Esophagus muscularis mucosa (tissue), 4 donors: ENCODE data around the gene XAB2. TPM values are rescaled to one million over a fixed set of nuclear protein-coding genes. Genes with fewer than 3 reads are reported as not detected.
"Not testable (repeated sequence)": the region's sequence is repeated elsewhere in the genome, so short reads cannot be mapped to it uniquely, and the experiment has no call there.

Experiments
- DNase-seq: peaks from one replicate; pipeline ENCODE4 v3.0.0-alpha.2; 2017; ENCODE audit errors: extremely low spot score
- H3K27ac ChIP-seq, 4 donors: fragments of 200-600 bp; sonication (generic); replicated peaks in 1 of 4; 1 replicate in 3 of 4; 2 replicates in 1 of 4; pipeline ENCODE4 v1.5.1; 2016 to 2019; ENCODE audit warnings: mild to moderate bottlenecking in 1 of 4
- H3K27me3 ChIP-seq, 4 donors: fragments of 200-600 bp; sonication (generic); one replicate each; pipeline versions ENCODE4 v1.5.1 to v1.6.0; 2016 to 2019
- H3K36me3 ChIP-seq, 4 donors: fragments of 200-600 bp; sonication (generic); one replicate each; pipeline ENCODE4 v1.5.1; 2016 to 2019
- H3K4me1 ChIP-seq, 4 donors: fragments of 200-600 bp; sonication (generic); one replicate each; pipeline ENCODE4 v1.5.1; 2016 to 2019
- H3K4me3 ChIP-seq, 4 donors: fragments of 200-600 bp; sonication (generic); 1 replicate in 2 of 4; 2 replicates in 2 of 4; pipeline ENCODE4 v1.5.1; 2016 to 2019; ENCODE audit warnings: mild to moderate bottlenecking in 4 of 4, moderate library complexity in 1 of 4
- H3K9me3 ChIP-seq, 4 donors: fragments of 200-600 bp; sonication (generic); 1 replicate in 3 of 4; 2 replicates in 1 of 4; pipeline ENCODE4 v1.5.1; 2016 to 2019
- EP300 ChIP-seq: sonication (generic); formaldehyde crosslinking; IDR thresholded peaks from one replicate; pipeline ENCODE4 v1.6.1; 2017; ENCODE audit warnings: antibody characterized with exemption
- POLR2A ChIP-seq: fragments of 450-650 bp; IDR thresholded peaks from one replicate; pipeline ENCODE4 v1.6.1; 2017; ENCODE audit warnings: antibody characterized with exemption, moderate library complexity, mild to moderate bottlenecking, low read depth
- POLR2AphosphoS5 ChIP-seq, 2 donors: sonication (generic); formaldehyde crosslinking; IDR thresholded peaks; one replicate each; pipeline ENCODE4 v1.6.1; 2017; ENCODE audit warnings: antibody characterized with exemption in 2 of 2
- WGBS: methylation state at CpG from one replicate; pipeline ENCODE4 v1.1.5; 2018; 5-methylcytosine and 5-hydroxymethylcytosine counted together
- intact Hi-C: fragments of 100-400 bp; cut with DNase I; formaldehyde crosslinking; loops from one replicate; pipeline ENCODE4 v1.15.1; 2023
- total RNA-seq, 4 donors: library from RNA; depleted of rRNA; stranded (reverse); fragments of >200 nt; gene quantifications; one replicate each; pipeline versions ENCODE4 v1.1.0 to v1.2.1, GENCODE V29; 2016
- TF ChIP-seq, protein P1 (sequence below), 3 experiments: fragments of 200-600 bp in 2 of 3; fragments of 450-650 bp in 1 of 3; sonication (generic) in 2 of 3; IDR thresholded peaks; one replicate each; pipeline ENCODE4 v1.5.1; 2017 to 2019; ENCODE audit warnings: antibody characterized with exemption in 3 of 3, mild to moderate bottlenecking in 2 of 3, moderate library complexity in 1 of 3

The XAB2 gene
- total RNA-seq, 4 donors from 2014 or later: 32.0 to 56.2 (median 44.5) TPM

DNA sequence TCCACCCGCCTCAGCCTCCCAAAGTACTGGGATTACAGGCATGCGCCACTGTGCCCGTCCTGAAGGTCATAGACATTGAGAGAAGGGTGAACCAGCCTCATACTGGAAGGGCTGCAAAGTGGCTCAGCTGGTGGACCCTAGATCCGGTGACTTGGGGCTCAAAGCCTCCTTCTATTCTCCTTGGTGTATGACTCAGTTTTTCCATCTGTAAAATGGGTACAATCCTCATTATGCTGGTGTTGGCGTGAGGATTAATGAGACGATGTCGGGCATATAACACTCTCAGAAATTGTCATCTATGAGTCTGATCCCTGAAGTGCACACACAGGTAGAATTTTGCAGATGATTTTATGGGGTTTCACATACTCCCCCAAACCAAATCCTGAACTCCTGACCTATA lies 39.5 kb downstream of the XAB2 start:
- no peaks in the 10 kb centered on the region for H3K36me3 ChIP-seq
- intact Hi-C loops: no loop called here
- H3K4me1 ChIP-seq: no peaks in the 10 kb centered on the region
- H3K27me3 ChIP-seq: peaks cover 0 to 45% (median 0%) of the 10 kb centered on the region in 4 donors
- no peak for TF ChIP-seq POLR2AphosphoS5 (IDR thresholded peaks at IDR 0.05)
- no peak for TF ChIP-seq POLR2A
- TF ChIP-seq, protein P1, sequence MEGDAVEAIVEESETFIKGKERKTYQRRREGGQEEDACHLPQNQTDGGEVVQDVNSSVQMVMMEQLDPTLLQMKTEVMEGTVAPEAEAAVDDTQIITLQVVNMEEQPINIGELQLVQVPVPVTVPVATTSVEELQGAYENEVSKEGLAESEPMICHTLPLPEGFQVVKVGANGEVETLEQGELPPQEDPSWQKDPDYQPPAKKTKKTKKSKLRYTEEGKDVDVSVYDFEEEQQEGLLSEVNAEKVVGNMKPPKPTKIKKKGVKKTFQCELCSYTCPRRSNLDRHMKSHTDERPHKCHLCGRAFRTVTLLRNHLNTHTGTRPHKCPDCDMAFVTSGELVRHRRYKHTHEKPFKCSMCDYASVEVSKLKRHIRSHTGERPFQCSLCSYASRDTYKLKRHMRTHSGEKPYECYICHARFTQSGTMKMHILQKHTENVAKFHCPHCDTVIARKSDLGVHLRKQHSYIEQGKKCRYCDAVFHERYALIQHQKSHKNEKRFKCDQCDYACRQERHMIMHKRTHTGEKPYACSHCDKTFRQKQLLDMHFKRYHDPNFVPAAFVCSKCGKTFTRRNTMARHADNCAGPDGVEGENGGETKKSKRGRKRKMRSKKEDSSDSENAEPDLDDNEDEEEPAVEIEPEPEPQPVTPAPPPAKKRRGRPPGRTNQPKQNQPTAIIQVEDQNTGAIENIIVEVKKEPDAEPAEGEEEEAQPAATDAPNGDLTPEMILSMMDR (IDR thresholded peaks at IDR 0.05): no peak
- no peak for TF ChIP-seq EP300
- 89% methylated on average over 6 of the region's 7 CpGs for WGBS
- DNase-seq: no peak
- H3K4me3 ChIP-seq: no peak overlapping the region
- H3K9me3 ChIP-seq: no peaks in the 10 kb centered on the region
- H3K27ac ChIP-seq: no peak overlapping the region

DNA sequence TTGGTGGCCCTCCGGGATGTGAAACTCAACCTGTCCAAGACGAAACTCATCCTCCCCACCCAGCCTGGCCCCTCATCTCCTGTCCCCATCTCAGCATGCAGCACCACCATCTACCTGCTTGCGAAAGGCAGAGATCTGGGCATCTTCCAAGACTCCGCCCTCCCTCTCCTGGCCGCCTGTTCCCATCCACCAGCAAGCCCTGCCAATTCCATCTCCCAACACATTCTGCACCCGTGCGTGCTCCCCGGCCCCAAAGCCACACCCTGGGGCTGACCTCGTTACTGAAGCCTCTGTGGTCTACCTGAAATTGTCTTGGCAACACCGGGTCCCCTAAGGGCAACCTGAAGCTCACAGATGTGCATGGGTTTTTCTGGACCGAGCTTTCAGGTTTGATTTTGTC lies 46.9 kb downstream of the XAB2 start:
- Histone ChIP-seq H3K9me3 (no peaks in the 10 kb centered on the region), H3K36me3 (no peaks in the 10 kb centered on the region), H3K27ac (no peak overlapping the region), H3K27me3 (no peaks in the 10 kb centered on the region), H3K4me1 (no peaks in the 10 kb centered on the region), H3K4me3 (no peak overlapping the region)
- intact Hi-C loops: no loop called here
- TF ChIP-seq POLR2A (no peak), EP300 (no peak), POLR2AphosphoS5 (IDR thresholded peaks at IDR 0.05) (no peak)
- TF ChIP-seq, protein P1 (IDR thresholded peaks at IDR 0.05): no peak
- 50% methylated on average over 11 of the region's 11 CpGs for WGBS
- no peak for DNase-seq

DNA sequence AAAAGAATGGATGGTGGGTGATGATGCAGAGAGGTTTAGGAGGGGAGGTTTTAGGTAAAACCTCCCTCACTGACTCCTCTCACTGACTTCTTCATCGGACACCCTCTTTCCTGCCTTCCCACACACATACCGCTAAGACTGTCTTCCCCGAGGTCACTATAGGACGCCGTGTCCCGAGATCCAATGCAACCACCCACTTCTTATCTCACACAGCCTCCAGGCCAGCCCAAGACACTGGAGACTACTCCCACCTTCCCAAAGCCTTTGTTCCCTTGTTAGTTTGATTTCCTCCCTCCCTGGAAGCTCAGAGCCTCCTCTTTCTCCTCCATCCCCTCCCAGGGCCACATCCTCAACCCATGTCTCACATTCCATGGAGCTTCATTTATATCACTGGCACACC lies 50.2 kb downstream of the XAB2 start:
- 75% methylated on average over 6 of the region's 6 CpGs for WGBS
- TF ChIP-seq POLR2AphosphoS5 (IDR thresholded peaks at IDR 0.05) (no peak), POLR2A (no peak), EP300 (no peak)
- TF ChIP-seq, protein P1 (IDR thresholded peaks at IDR 0.05): no peak
- intact Hi-C loops: no loop called here

DNA sequence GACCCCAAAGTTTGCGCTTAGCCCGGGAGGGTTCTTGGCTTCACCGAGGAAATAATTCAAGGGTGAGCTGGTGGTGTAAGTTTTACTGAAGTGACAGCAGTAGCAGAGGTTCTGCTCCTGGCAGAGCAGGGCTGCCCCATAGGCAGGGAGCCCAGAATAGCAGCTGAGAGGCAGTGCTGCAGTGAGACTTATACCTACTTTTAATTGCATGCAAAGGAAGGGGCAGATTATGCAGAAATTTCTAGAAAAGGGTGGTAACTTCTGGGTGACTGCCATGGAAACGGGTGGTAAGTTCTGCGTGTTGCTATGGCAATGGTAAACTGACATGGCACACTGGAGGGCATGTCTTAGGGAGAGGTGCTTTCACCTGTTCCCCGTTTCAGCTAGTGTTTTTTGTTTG lies 51.2 kb downstream of the XAB2 start:
- DNase-seq: no peak
- Histone ChIP-seq H3K27ac (no peak overlapping the region), H3K4me1 (no peaks in the 10 kb centered on the region), H3K27me3 (no peaks in the 10 kb centered on the region), H3K4me3 (no peak overlapping the region), H3K9me3 (no peaks in the 10 kb centered on the region), H3K36me3 (no peaks in the 10 kb centered on the region)
- intact Hi-C loops: no loop called here
- 62% methylated on average over 6 of the region's 6 CpGs for WGBS
- TF ChIP-seq, protein P1 (IDR thresholded peaks at IDR 0.05): no peak
- TF ChIP-seq POLR2A (no peak), POLR2AphosphoS5 (IDR thresholded peaks at IDR 0.05) (no peak), EP300 (no peak)

More for the DNA sequence above, 50.2 kb downstream of the XAB2 start:
- Histone ChIP-seq H3K9me3 (no peaks in the 10 kb centered on the region), H3K36me3 (no peaks in the 10 kb centered on the region), H3K4me1 (no peaks in the 10 kb centered on the region), H3K27me3 (no peaks in the 10 kb centered on the region), H3K4me3 (no peak overlapping the region), H3K27ac (no peak overlapping the region)
- DNase-seq: no peak

DNA sequence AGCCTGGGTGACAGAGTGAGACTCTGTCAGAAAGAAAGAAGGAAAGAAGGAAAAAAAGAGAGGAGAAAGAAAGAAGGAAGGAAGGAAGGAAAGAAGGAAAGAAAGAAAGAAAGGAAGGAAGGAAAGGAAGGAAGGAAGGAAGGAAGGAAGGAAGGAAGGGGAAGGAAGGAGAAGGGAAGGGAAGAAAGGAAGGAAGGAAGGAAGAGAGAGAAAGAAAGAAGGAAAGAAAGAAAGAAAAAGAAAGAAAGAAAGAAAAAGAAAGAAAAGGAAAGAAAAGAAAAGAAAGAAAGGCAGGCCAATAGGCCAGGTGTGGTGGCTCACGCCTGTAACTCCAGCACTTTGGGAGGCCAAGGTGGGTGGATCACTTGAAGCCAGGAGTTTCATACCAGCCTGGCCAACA lies 51.9 kb downstream of the XAB2 start:
- 84% methylated on average over 1 of the region's 1 CpG for WGBS

More for the DNA sequence above, 51.9 kb downstream of the XAB2 start:
- H3K9me3 ChIP-seq, DNase-seq, H3K4me3 ChIP-seq, H3K4me1 ChIP-seq, H3K27ac ChIP-seq, H3K27me3 ChIP-seq, H3K36me3 ChIP-seq, intact Hi-C loops: not testable (repeated sequence)
